Ecto neural progenitor cell (in vitro differentiated cells): ENCODE measurements around the gene TTC14.

Experiments used
- DNase-seq: peaks from one replicate; pipeline ENCODE4 v3.0.0-alpha.2; 2018; ENCODE audit warnings: low spot score

TTC14 gene

DNA sequence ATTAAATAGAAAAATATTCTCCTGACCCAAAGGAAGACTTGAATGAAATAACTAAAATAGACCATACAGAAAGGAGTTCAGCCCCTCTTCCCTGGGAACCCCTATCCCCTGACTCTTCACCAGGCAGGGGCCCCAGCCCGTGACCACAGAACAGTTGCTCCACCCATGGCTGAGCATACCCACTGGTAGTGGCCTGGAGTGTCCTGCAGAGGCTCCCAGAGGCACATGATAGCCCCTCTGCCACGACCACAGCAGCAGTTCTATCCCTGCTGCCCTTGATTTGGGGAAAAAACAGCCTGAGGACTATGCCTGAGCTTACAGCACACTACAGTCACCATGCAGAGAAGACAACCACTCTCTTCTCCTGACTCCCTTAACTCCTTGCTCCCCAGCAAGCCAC is 31.8 kb downstream of the TTC14 start:
- DNase-seq: peak; percentile 49

DNA sequence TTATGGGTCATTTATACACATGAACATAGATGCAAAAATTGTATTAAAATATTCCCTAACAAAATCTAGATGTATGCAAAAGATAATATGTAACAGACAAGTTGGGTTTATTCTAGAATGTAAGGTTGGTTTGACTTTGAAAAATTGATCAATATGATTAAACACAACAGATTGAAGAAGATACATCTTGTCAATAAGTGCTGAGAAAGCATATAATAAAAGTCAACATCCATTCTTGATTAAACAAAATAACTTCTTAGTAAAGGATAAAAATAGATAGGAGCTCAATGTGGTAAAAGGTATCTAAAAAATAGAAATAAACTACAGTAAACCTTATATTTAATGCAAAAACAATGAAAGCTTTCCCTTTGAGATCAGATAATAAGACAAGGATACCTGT is 39.0 kb downstream of the TTC14 start:
- no peak for DNase-seq

GRCh38 chr3:180646187-180646790 is 44.3 kb downstream of the TTC14 start:
- no peak for DNase-seq

DNA sequence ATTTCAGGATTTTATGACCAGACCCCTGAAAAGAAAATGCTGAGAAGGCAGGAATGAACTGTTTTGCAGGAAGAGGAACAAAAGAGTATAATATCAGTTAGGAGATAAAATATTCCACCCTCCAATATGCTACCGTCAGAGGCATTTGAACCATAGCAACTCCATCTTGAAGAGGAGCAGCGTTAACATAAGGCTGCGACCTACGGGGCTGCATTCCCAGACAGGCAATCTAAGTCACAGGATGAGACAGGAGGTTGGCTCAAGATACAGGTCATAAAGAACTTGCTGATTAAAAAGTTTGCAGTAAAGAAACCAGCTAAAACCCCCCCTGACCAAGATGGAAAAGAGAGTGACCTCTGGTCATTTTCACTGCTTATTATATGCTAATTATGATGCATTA is 54.4 kb downstream of the TTC14 start:
- no peak for DNase-seq

DNA sequence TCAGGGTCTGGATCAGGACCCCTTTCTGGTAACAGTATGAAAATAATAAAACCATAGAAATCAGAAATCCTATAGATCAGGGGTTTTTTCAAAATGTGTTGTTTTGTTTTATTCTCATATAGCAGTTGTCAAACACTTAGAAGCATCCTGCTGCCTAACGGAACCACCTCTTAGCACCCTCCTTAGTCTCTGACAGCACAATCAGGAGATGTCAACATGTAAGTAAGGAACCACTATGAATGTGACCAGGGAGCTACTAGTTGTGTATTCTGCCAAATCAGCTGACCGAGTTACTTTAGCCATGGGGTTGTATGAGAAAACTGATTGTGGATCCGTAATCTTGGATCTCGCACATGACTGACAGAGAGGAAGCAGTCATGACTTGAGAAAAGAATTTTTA is 55.1 kb downstream of the TTC14 start:
- DNase-seq: no peak
